HCT116 (cell line): ENCODE results near the gene PFKM.

Experiments used
- CEBPB ChIP-seq: IDR thresholded peaks from 2 replicates; pipeline ENCODE4 v1.6.1; 2012; ENCODE audit warnings: low read depth
- ELF1 ChIP-seq: IDR thresholded peaks from 2 replicates; pipeline ENCODE4 v1.6.1; 2012; ENCODE audit warnings: low read depth, borderline replicate concordance
- POLR2A ChIP-seq: IDR thresholded peaks from 2 replicates; pipeline ENCODE4 v1.7.0; 2011; ENCODE audit warnings: borderline replicate concordance; ENCODE audit not compliant: insufficient read depth, insufficient read length; ENCODE audit errors: extremely low read depth
- YY1 ChIP-seq: IDR thresholded peaks from 2 replicates; pipeline ENCODE4 v1.6.1; 2011; ENCODE audit warnings: low read length, low read depth, moderate library complexity, mild to moderate bottlenecking; ENCODE audit not compliant: insufficient replicate concordance; ENCODE audit errors: extremely low read depth
- TF ChIP-seq, protein P1 (sequence below), 3 experiments: fragments of 200-600 bp in 1 of 3; sonication (generic) in 1 of 3; IDR thresholded peaks in 2 of 3; conservative IDR thresholded peaks in 1 of 3; 2 replicates each; pipeline ENCODE4 v1.5.1; 2012 to 2017; ENCODE audit warnings: low read depth in 2 of 3, low read length in 2 of 3, antibody characterized with exemption in 1 of 3, borderline replicate concordance in 1 of 3, control low read depth in 1 of 3, mild to moderate bottlenecking in 1 of 3, mixed read lengths in 1 of 3, mixed run types in 1 of 3, moderate library complexity in 1 of 3; ENCODE audit not compliant: insufficient read depth in 1 of 3
- TF ChIP-seq, protein P2 (sequence below): IDR thresholded peaks from 2 replicates; pipeline ENCODE4 v1.6.1; 2012; ENCODE audit warnings: low read depth

DNA sequence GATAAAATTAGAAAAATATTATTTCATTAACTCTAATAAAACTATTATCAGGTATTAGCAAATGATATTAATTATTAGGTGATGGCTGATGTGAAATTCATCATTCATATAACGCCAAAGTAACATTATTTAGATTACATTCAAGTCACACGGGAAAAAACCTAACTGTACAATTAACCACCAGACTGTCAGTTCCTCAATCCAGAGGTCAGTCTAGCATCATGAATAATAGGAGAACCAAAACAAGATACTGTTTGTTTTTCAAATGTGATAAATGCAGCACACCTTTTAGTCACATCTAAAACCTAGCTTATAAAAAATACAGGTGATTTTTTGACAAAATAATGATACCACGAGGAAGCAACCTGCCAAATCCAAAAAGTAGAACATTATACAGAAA, 32.8 kb upstream of the PFKM start:
- TF ChIP-seq CEBPB: no peak
- TF ChIP-seq, protein P1, sequence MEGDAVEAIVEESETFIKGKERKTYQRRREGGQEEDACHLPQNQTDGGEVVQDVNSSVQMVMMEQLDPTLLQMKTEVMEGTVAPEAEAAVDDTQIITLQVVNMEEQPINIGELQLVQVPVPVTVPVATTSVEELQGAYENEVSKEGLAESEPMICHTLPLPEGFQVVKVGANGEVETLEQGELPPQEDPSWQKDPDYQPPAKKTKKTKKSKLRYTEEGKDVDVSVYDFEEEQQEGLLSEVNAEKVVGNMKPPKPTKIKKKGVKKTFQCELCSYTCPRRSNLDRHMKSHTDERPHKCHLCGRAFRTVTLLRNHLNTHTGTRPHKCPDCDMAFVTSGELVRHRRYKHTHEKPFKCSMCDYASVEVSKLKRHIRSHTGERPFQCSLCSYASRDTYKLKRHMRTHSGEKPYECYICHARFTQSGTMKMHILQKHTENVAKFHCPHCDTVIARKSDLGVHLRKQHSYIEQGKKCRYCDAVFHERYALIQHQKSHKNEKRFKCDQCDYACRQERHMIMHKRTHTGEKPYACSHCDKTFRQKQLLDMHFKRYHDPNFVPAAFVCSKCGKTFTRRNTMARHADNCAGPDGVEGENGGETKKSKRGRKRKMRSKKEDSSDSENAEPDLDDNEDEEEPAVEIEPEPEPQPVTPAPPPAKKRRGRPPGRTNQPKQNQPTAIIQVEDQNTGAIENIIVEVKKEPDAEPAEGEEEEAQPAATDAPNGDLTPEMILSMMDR (IDR thresholded peaks at IDR 0.05 in 2 of 3, conservative IDR thresholded peaks at IDR 0.05 in 1 of 3; ENCODE audit: borderline replicate concordance in 1 of 3, insufficient read depth in 1 of 3, low read depth in 2 of 3, low read length in 2 of 3): no peak
- no peak for TF ChIP-seq POLR2A
- TF ChIP-seq YY1: no peak
- no peak for TF ChIP-seq ELF1
- TF ChIP-seq, protein P2, sequence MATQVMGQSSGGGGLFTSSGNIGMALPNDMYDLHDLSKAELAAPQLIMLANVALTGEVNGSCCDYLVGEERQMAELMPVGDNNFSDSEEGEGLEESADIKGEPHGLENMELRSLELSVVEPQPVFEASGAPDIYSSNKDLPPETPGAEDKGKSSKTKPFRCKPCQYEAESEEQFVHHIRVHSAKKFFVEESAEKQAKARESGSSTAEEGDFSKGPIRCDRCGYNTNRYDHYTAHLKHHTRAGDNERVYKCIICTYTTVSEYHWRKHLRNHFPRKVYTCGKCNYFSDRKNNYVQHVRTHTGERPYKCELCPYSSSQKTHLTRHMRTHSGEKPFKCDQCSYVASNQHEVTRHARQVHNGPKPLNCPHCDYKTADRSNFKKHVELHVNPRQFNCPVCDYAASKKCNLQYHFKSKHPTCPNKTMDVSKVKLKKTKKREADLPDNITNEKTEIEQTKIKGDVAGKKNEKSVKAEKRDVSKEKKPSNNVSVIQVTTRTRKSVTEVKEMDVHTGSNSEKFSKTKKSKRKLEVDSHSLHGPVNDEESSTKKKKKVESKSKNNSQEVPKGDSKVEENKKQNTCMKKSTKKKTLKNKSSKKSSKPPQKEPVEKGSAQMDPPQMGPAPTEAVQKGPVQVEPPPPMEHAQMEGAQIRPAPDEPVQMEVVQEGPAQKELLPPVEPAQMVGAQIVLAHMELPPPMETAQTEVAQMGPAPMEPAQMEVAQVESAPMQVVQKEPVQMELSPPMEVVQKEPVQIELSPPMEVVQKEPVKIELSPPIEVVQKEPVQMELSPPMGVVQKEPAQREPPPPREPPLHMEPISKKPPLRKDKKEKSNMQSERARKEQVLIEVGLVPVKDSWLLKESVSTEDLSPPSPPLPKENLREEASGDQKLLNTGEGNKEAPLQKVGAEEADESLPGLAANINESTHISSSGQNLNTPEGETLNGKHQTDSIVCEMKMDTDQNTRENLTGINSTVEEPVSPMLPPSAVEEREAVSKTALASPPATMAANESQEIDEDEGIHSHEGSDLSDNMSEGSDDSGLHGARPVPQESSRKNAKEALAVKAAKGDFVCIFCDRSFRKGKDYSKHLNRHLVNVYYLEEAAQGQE: no peak
